Activated CD4-positive, CD25-positive, alpha-beta regulatory T cell treated with anti-CD3 and anti-CD28 coated beads, Interleukin-2, amount 50 U/mL, for 16 hours (primary cell): Measurements from ENCODE around the gene SOWAHC.
"Not testable (repeated sequence)": the region's sequence is repeated elsewhere in the genome, so short reads cannot be mapped to it uniquely, and the experiment has no call there.

ENCODE experiments used
- DNase-seq: peaks from one replicate; pipeline ENCODE4 v3.0.0-alpha.2; 2020; ENCODE audit warnings: low read depth, low spot score

SOWAHC gene

GRCh38 chr2:109614715-109615636, 812 bp downstream of the SOWAHC start:
- DNase-seq = no peak

- no peak for DNase-seq
Observed at GRCh38 chr2:109615637-109616144, 1.5 kb downstream of the SOWAHC start.

GRCh38 chr2:109616184-109616583, 2.0 kb downstream of the SOWAHC start:
- DNase-seq = no peak

- DNase-seq = no peak
Observed at GRCh38 chr2:109619032-109619615, 5.0 kb downstream of the SOWAHC start.

GRCh38 chr2:109623297-109623696, 9.1 kb downstream of the SOWAHC start:
- no peak for DNase-seq

GRCh38 chr2:109623923-109624322, 9.8 kb downstream of the SOWAHC start:
- DNase-seq = no peak

- DNase-seq = no peak
Observed at GRCh38 chr2:109624339-109624738, 10.2 kb downstream of the SOWAHC start.

- not testable (repeated sequence) for DNase-seq
Observed at GRCh38 chr2:109628321-109628720, 14.2 kb downstream of the SOWAHC start.

GRCh38 chr2:109629867-109630266, 15.7 kb downstream of the SOWAHC start:
- DNase-seq = no peak

- no peak for DNase-seq
Observed at GRCh38 chr2:109630441-109631430, 16.6 kb downstream of the SOWAHC start.

- DNase-seq = no peak
Observed at GRCh38 chr2:109631741-109632140, 17.6 kb downstream of the SOWAHC start.

GRCh38 chr2:109632158-109632789, 18.1 kb downstream of the SOWAHC start:
- no peak for DNase-seq

GRCh38 chr2:109633284-109633961, 19.3 kb downstream of the SOWAHC start:
- no peak for DNase-seq

- no peak for DNase-seq
Observed at GRCh38 chr2:109635426-109636304, 21.5 kb downstream of the SOWAHC start.

- no peak for DNase-seq
Observed at GRCh38 chr2:109636317-109636716, 22.2 kb downstream of the SOWAHC start.

GRCh38 chr2:109637749-109638570, 23.8 kb downstream of the SOWAHC start:
- DNase-seq = no peak

GRCh38 chr2:109638795-109639194, 24.6 kb downstream of the SOWAHC start:
- DNase-seq = no peak

GRCh38 chr2:109640000-109640399, 25.8 kb downstream of the SOWAHC start:
- DNase-seq = not testable (repeated sequence)
